Measurements from ENCODE around the gene SHLD1. TPM values are rescaled to one million over a fixed set of nuclear protein-coding genes. Genes with fewer than 3 reads are reported as not detected.

Gene SHLD1
- total RNA-seq, 1 experiment from 2014 or later: 6.7 TPM

- H3K4me1 Mint-ChIP-seq: peaks cover 9 to 13% of the 10 kb centered on the region in 2 experiments
- Histone ChIP-seq H3T11ph (ENCODE audit: low read length) (no peak overlapping the region), H3K79me1 (ENCODE audit: insufficient read depth, low read depth, low read length, poor library complexity, severe bottlenecking) (no peaks in the 10 kb centered on the region), H3K9me3 (ENCODE audit: control insufficient read depth, low read depth, low read length) (no peaks in the 10 kb centered on the region), H4K5ac (ENCODE audit: insufficient read length, low read depth, low read length) (no peak overlapping the region), H2BK5ac (ENCODE audit: insufficient read length, low read length) (no peak overlapping the region), H4K20me1 (ENCODE audit: control insufficient read depth, insufficient read depth, insufficient read length) (no peaks in the 10 kb centered on the region), H3K27me3 (ENCODE audit: insufficient read depth, low read length) (no peaks in the 10 kb centered on the region), H3K23ac (ENCODE audit: insufficient read length, low read depth, low read length) (no peak overlapping the region), H3K4ac (ENCODE audit: low read depth, low read length) (no peak overlapping the region), H2BK15ac (ENCODE audit: low read depth, low read length) (no peak overlapping the region), H3K27ac (ENCODE audit: insufficient read length, low read depth, low read length) (no peak overlapping the region), H3K4me2 (ENCODE audit: insufficient read depth, insufficient read length, low read length) (no peak overlapping the region), H3K18ac (ENCODE audit: insufficient read length, low read depth, low read length) (no peak overlapping the region), H2BK120ac (ENCODE audit: low read depth, low read length, poor library complexity, severe bottlenecking) (no peak overlapping the region), H4K91ac (ENCODE audit: insufficient read length, low read depth, low read length) (no peak overlapping the region), H3K79me2 (ENCODE audit: insufficient read depth, low read length) (no peaks in the 10 kb centered on the region), H2AFZ (ENCODE audit: low read length) (no peak overlapping the region), H2BK20ac (ENCODE audit: low read depth, low read length, poor library complexity, severe bottlenecking) (no peak overlapping the region), H4K8ac (replicated peaks; ENCODE audit: insufficient read length, low read depth, low read length) (no peak overlapping the region), H3K56ac (ENCODE audit: insufficient read length, low read depth, low read length) (no peak overlapping the region), H3K9ac (ENCODE audit: extremely low read depth, insufficient read length, low read length) (no peak overlapping the region), H3K14ac (ENCODE audit: insufficient read depth, low read length) (no peak overlapping the region), H2BK12ac (ENCODE audit: insufficient read length, low read depth, low read length) (no peak overlapping the region), H3K23me2 (ENCODE audit: insufficient read length, low read depth, low read length, poor library complexity, severe bottlenecking) (no peaks in the 10 kb centered on the region), H2AK5ac (ENCODE audit: insufficient read length, low read length) (no peak overlapping the region), H3K4me1 (ENCODE audit: insufficient read depth, low read length) (no peaks in the 10 kb centered on the region)
- WGBS (ENCODE audit: extremely low coverage, insufficient read length, low lambda C conversion rate): no CpG with 5 or more reads among the region's 6 CpGs
- H3K36me3 Mint-ChIP-seq (ENCODE audit: insufficient read depth in 1 of 3, low read depth in 3 of 3): no peaks in the 10 kb centered on the region
- no peaks in the 10 kb centered on the region for H3K9me3 Mint-ChIP-seq
- peaks cover 4% of the 10 kb centered on the region for H3K27me3 Mint-ChIP-seq (ENCODE audit: low read depth)
- TF ChIP-seq CTCF (conservative IDR thresholded peaks at IDR 0.05): no peak
- DNase-seq: no peak
- H3K27ac Mint-ChIP-seq: no peak overlapping the region
- no peak overlapping the region for H3K4me3 Mint-ChIP-seq
Measured at GRCh38 chr20:5885866-5886265, 135.7 kb downstream of the SHLD1 start.

Measured in H9 (cell line).